CD14-positive monocyte (primary cell): Measurements from ENCODE around the gene RBM15. TPM values are rescaled to one million over a fixed set of nuclear protein-coding genes. Genes with fewer than 3 reads are reported as not detected.

Experiments used
- DNase-seq, 3 donors: peaks; one replicate each; pipeline ENCODE4 v3.0.0-alpha.2; 2011 to 2022
- H2AFZ ChIP-seq: 2 replicates; pipeline ENCODE4 v1.6.0; 2012; ENCODE audit warnings: mild to moderate bottlenecking, low read depth, low read length, inconsistent platforms; ENCODE audit not compliant: insufficient read depth, poor library complexity, severe bottlenecking
- H3K27ac ChIP-seq, 2 donors: 1 replicate in 1 of 2; 2 replicates in 1 of 2; pipeline ENCODE4 v1.5.1; 2012 to 2013; ENCODE audit warnings: low read length in 2 of 2, control low read depth in 1 of 2, inconsistent platforms in 1 of 2, low read depth in 1 of 2, mild to moderate bottlenecking in 1 of 2
- H3K27me3 ChIP-seq, 2 donors: one replicate each; pipeline versions ENCODE4 v1.6.0 to v1.6.1; 2011 to 2013; ENCODE audit warnings: low read length in 2 of 2; ENCODE audit not compliant: control insufficient read depth in 2 of 2, insufficient read depth in 2 of 2
- H3K36me3 ChIP-seq, 2 donors: replicated peaks in 1 of 2; 1 replicate in 1 of 2; 2 replicates in 1 of 2; pipeline versions ENCODE4 v1.5.1 to v1.6.1; 2012 to 2013; ENCODE audit warnings: low read length in 2 of 2, control low read depth in 1 of 2, inconsistent platforms in 1 of 2, mild to moderate bottlenecking in 1 of 2; ENCODE audit not compliant: insufficient read depth in 2 of 2, control insufficient read depth in 1 of 2
- H3K4me1 ChIP-seq, 2 donors: 1 replicate in 1 of 2; 2 replicates in 1 of 2; pipeline versions ENCODE4 v1.5.1 to v1.6.1; 2012 to 2013; ENCODE audit warnings: low read length in 2 of 2, control low read depth in 1 of 2, inconsistent platforms in 1 of 2, mild to moderate bottlenecking in 1 of 2, moderate library complexity in 1 of 2; ENCODE audit not compliant: insufficient read depth in 2 of 2, control insufficient read depth in 1 of 2
- H3K4me2 ChIP-seq: replicated peaks from 2 replicates; pipeline ENCODE3; 2012; ENCODE audit warnings: low read length, moderate library complexity, mild to moderate bottlenecking; ENCODE audit not compliant: poor library complexity, severe bottlenecking; ENCODE audit errors: extremely low read depth
- H3K4me3 ChIP-seq, 3 experiments: fragments of 200-600 bp in 1 of 3; sonication (generic) in 1 of 3; replicated peaks in 1 of 3; 1 replicate in 2 of 3; 2 replicates in 1 of 3; pipeline ENCODE4 v1.5.1; 2011 to 2013; ENCODE audit warnings: low read length in 3 of 3, mild to moderate bottlenecking in 3 of 3, control low read depth in 2 of 3, low read depth in 2 of 3, inconsistent platforms in 1 of 3, moderate library complexity in 1 of 3
- H3K79me2 ChIP-seq: 2 replicates; pipeline ENCODE4 v1.6.0; 2012; ENCODE audit warnings: mild to moderate bottlenecking, control low read depth, inconsistent platforms, low read length, moderate library complexity; ENCODE audit not compliant: insufficient read depth
- H3K9ac ChIP-seq: 2 replicates; pipeline ENCODE4 v1.6.0; 2017; ENCODE audit warnings: low read length, mild to moderate bottlenecking; ENCODE audit not compliant: insufficient read depth, poor library complexity, severe bottlenecking
- H3K9me3 ChIP-seq, 2 donors: replicated peaks in 1 of 2; 1 replicate in 1 of 2; 2 replicates in 1 of 2; pipeline versions ENCODE4 v1.5.1 to v1.6.1; 2012 to 2013; ENCODE audit warnings: low read length in 2 of 2, control low read depth in 1 of 2; ENCODE audit not compliant: control insufficient read depth in 1 of 2, insufficient read depth in 1 of 2
- H4K20me1 ChIP-seq: 2 replicates; pipeline ENCODE4 v1.6.0; 2012; ENCODE audit warnings: mild to moderate bottlenecking, low read length, control low read depth, moderate library complexity; ENCODE audit not compliant: insufficient read depth
- H3K27ac Mint-ChIP-seq, 7 donors: one replicate each; pipeline ENCODE4 v1.8.0; 2020; ENCODE audit warnings: mild to moderate bottlenecking in 7 of 7, mixed read lengths in 7 of 7, moderate library complexity in 6 of 7, inconsistent platforms in 2 of 7
- H3K27me3 Mint-ChIP-seq, 3 donors: one replicate each; pipeline ENCODE4 v1.8.0; 2021 to 2022; ENCODE audit warnings: low read depth in 3 of 3, mild to moderate bottlenecking in 3 of 3, mixed read lengths in 3 of 3, moderate library complexity in 3 of 3, inconsistent platforms in 1 of 3
- H3K36me3 Mint-ChIP-seq, 2 donors: one replicate each; pipeline ENCODE4 v1.8.0; 2020; ENCODE audit warnings: mixed read lengths in 2 of 2, inconsistent platforms in 1 of 2, mild to moderate bottlenecking in 1 of 2
- H3K4me1 Mint-ChIP-seq: one replicate; pipeline ENCODE4 v1.8.0; 2020; ENCODE audit warnings: mild to moderate bottlenecking, mixed read lengths
- H3K4me3 Mint-ChIP-seq, 2 donors: one replicate each; pipeline ENCODE4 v1.8.0; 2020; ENCODE audit warnings: mild to moderate bottlenecking in 2 of 2, mixed read lengths in 2 of 2, moderate library complexity in 1 of 2
- H3K9me3 Mint-ChIP-seq, 7 donors: one replicate each; pipeline ENCODE4 v1.8.0; 2020 to 2022; ENCODE audit warnings: mixed read lengths in 7 of 7, mild to moderate bottlenecking in 6 of 7, moderate library complexity in 6 of 7, inconsistent platforms in 2 of 7
- WGBS: methylation state at CpG from one replicate; pipeline ENCODE4 v1.1.5; 2013; ENCODE audit warnings: missing lambda C conversion rate; ENCODE audit not compliant: insufficient coverage; 5-methylcytosine and 5-hydroxymethylcytosine counted together
- intact Hi-C, 2 donors: fragments of 100-400 bp; cut with micrococcal nuclease; formaldehyde crosslinking; loops; one replicate each; pipeline versions ENCODE4 v1.15.0 to v1.15.1; 2023
- polyA plus RNA-seq, 3 donors: library from polyadenylated mRNA; depleted of rRNA in 1 of 3; unstranded in 2 of 3; stranded (reverse) in 1 of 3; fragments of 300-500 nt in 2 of 3; fragments of >200 nt in 1 of 3; fragmentation: Illumina TruSeq in 2 of 3; gene quantifications; 1 replicate in 2 of 3; 2 replicates in 1 of 3; pipeline ENCODE4 v1.2.3, GENCODE V29; 2012 to 2021
- TF ChIP-seq, protein P1 (sequence below): fragments of 200-600 bp; IDR thresholded peaks from one replicate; pipeline ENCODE4 v1.8.0; 2022; ENCODE audit warnings: antibody characterized with exemption, mild to moderate bottlenecking

RBM15 gene
- polyA plus RNA-seq, 3 donors, result 6.7 to 16.8 (median 7.5) TPM

DNA sequence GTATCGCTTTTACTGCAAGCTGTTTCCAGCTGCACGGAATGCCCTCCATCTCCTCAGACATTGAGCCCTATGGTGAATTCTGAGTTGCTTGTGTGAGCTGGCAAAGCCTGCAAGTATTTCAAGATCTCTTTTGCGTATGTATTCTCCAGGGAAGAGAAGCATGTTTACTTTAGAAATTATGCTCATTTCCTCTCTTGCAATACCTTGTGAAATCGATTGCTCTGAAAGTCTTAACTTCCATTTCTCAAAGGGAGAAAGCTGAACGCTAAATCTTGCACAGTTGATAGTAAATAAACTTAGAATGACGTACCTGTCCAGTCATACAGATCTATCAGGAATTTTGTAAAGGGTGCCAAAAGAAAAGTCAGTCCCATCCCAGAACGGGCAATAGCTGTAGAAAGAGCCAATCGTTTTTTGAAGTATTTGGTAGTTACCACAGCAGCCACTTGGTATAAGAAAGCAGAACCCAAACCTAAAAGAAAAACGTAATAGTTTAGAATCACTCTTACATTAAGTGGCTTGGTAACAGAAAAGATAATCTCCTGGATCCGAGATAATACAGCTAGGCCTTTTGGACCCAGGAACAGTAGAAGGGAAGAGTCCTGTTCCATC, 41.6 kb downstream of the RBM15 start:
- peaks cover 46 to 50% of the 10 kb centered on the region in 2 donors for H3K4me1 ChIP-seq
- peak; percentile 40 to 63 (median 53) for DNase-seq
- H3K36me3 ChIP-seq, result peaks cover 9 to 24% of the 10 kb centered on the region in 2 donors
- WGBS, result no CpG with 5 or more reads among the region's 10 CpGs
- Mint-ChIP-seq H3K27ac (peak overlapping the region; percentile 91 to 96 (median 92)), H3K4me3 (peak overlapping the region; percentile 59 to 80), H3K36me3 (peaks cover 20 to 37% of the 10 kb centered on the region in 2 donors), H3K4me1 (peaks cover 54% of the 10 kb centered on the region), H3K27me3 (peaks cover 0 to 2% (median 0%) of the 10 kb centered on the region in 3 donors), H3K9me3 (no peaks in the 10 kb centered on the region)
- peak overlapping the region; percentile 61 for H2AFZ ChIP-seq
- H3K27ac ChIP-seq, result peak overlapping the region; percentile 83 to 89
- H4K20me1 ChIP-seq, result no peaks in the 10 kb centered on the region
- intact Hi-C loops, result no loop called here
- no peaks in the 10 kb centered on the region for H3K79me2 ChIP-seq
- H3K9ac ChIP-seq, result peak overlapping the region; percentile 51
- no peaks in the 10 kb centered on the region for H3K9me3 ChIP-seq
- peak overlapping the region; percentile 61 for H3K4me2 ChIP-seq
- peak overlapping the region in 2 of 3 experiments; percentile 45 to 59 for H3K4me3 ChIP-seq
- no peaks in the 10 kb centered on the region for H3K27me3 ChIP-seq
- TF ChIP-seq, protein P1, sequence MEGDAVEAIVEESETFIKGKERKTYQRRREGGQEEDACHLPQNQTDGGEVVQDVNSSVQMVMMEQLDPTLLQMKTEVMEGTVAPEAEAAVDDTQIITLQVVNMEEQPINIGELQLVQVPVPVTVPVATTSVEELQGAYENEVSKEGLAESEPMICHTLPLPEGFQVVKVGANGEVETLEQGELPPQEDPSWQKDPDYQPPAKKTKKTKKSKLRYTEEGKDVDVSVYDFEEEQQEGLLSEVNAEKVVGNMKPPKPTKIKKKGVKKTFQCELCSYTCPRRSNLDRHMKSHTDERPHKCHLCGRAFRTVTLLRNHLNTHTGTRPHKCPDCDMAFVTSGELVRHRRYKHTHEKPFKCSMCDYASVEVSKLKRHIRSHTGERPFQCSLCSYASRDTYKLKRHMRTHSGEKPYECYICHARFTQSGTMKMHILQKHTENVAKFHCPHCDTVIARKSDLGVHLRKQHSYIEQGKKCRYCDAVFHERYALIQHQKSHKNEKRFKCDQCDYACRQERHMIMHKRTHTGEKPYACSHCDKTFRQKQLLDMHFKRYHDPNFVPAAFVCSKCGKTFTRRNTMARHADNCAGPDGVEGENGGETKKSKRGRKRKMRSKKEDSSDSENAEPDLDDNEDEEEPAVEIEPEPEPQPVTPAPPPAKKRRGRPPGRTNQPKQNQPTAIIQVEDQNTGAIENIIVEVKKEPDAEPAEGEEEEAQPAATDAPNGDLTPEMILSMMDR, result no peak

DNA sequence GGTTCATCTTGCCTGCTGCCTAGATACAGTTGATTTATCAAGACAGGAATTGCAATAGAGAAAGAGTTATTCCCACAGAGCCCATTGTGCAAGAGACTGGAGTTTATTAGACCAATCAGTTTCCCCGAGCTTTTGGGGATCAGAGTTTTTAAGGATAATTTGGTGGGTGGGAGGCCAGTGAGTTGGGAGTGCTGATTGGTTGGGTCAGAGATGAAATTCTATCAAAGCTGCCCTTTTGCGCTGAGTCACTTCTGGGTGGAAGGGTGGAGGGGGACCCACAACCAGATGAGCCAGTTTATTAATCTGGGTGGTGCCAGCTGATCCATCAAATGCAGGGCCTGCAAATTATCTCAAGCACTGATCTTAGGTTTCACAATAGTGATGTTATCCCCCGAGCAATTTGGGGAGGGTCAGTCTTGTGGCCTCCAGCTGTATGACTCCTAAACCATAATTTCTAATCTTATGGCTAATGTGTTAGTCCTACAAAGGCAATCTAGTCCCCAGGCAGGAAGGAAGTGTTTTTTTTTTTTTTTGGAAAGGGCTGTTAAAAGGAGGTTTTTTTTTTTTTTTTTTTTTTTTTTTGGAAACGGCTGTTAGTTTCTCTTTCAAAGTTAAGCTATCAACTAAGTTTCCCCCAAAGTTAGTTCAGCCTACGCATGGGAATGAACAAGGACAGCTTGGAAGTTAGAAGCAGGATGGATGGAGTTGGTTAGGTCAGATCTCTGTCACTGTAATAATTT, 44.2 kb downstream of the RBM15 start:
- H3K4me3 ChIP-seq, result peak overlapping the region in 1 of 3 experiments; percentile 12
- no peaks in the 10 kb centered on the region for H4K20me1 ChIP-seq
- peak overlapping the region; percentile 76 to 92 (median 86) for H3K27ac Mint-ChIP-seq
- H3K36me3 ChIP-seq, result peaks cover 0 to 21% of the 10 kb centered on the region in 2 donors
- H3K4me1 Mint-ChIP-seq, result peaks cover 54% of the 10 kb centered on the region
- no peaks in the 10 kb centered on the region for H3K9me3 ChIP-seq
- 66% methylated on average over 2 of the region's 5 CpGs for WGBS
- no peaks in the 10 kb centered on the region for H3K27me3 Mint-ChIP-seq
- H3K9ac ChIP-seq, result no peak overlapping the region
- peak overlapping the region; percentile 21 for H3K4me2 ChIP-seq
- peak overlapping the region; percentile 18 for H2AFZ ChIP-seq
- no peaks in the 10 kb centered on the region for H3K9me3 Mint-ChIP-seq
- H3K4me1 ChIP-seq, result peaks cover 46 to 50% of the 10 kb centered on the region in 2 donors
- TF ChIP-seq, protein P1, result no peak
- H3K79me2 ChIP-seq, result no peaks in the 10 kb centered on the region
- intact Hi-C loops, result no loop called here
- H3K27me3 ChIP-seq, result no peaks in the 10 kb centered on the region
- H3K27ac ChIP-seq, result peak overlapping the region in 1 of 2 donors; percentile 67
- H3K36me3 Mint-ChIP-seq, result peaks cover 18 to 33% of the 10 kb centered on the region in 2 donors
- no peak for DNase-seq
- H3K4me3 Mint-ChIP-seq, result peak overlapping the region; percentile 16 to 82
